Measurements from ENCODE around the gene RB1. TPM values are rescaled to one million over a fixed set of nuclear protein-coding genes. Genes with fewer than 3 reads are reported as not detected.

The RB1 gene
- total and polyA plus RNA-seq, 2 donors (not counting 3 experiments of a cell fraction or from before 2014, with no cell fraction given) = 8.0 to 41.2 TPM

DNA sequence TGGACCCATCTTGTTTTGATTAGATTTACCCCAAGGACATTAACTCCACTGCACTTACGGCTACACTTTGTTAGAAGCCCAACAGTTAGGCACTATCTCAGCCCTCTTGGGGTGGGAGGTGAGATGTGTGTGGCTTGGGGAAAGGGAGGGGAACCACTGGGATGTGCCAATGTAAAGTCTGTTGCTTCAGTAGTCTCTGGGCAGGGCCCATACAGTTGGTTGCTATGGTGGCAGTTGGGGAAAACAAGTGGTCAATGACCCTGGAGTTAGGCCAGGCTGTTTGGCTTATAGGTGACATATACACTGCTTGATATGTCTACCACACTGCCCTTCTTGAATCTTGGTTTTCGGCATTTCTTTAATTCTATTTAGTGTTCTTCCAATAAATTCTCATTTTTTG is 8.9 kb upstream of the RB1 start:
- Histone ChIP-seq H2AFZ (ENCODE audit: low read depth, low read length) (no peak overlapping the region), H3K4me3 (replicated peaks in 1 of 3; ENCODE audit: insufficient read depth in 1 of 3, low read depth in 1 of 3, low read length in 3 of 3) (no peak overlapping the region), H3K79me2 (ENCODE audit: control insufficient read depth, insufficient read depth, low read length) (no peaks in the 10 kb centered on the region), H3K27me3 (ENCODE audit: control insufficient read depth in 2 of 2, insufficient read depth in 2 of 2, low read length in 2 of 2) (peaks cover 10 to 19% of the 10 kb centered on the region in 2 experiments), H3K36me3 (ENCODE audit: control insufficient read depth in 2 of 2, extremely low read depth in 1 of 2, insufficient read depth in 2 of 2, low read length in 2 of 2) (no peaks in the 10 kb centered on the region), H3K4me1 (ENCODE audit: control insufficient read depth, extremely low read depth, insufficient read depth, low read length) (no peaks in the 10 kb centered on the region), H3K27ac (ENCODE audit: insufficient read depth, low read depth, low read length) (no peak overlapping the region), H3K9me1 (replicated peaks; ENCODE audit: control insufficient read depth, extremely low read depth, insufficient read depth, low read length) (no peaks in the 10 kb centered on the region), H4K20me1 (replicated peaks; ENCODE audit: control insufficient read depth, extremely low read depth, insufficient read depth, low read length) (no peaks in the 10 kb centered on the region), H3K9ac (replicated peaks; ENCODE audit: extremely low read depth, insufficient read depth, low read length) (no peak overlapping the region), H3K4me2 (ENCODE audit: insufficient read depth, low read length) (no peak overlapping the region), H3K9me3 (replicated peaks; ENCODE audit: control insufficient read depth, insufficient read depth, low read length) (no peaks in the 10 kb centered on the region)
- ChIA-PET CTCF (no interaction called here), POLR2A (no interaction called here)
- no peak for TF ChIP-seq GATA2 (IDR thresholded peaks at IDR 0.05; ENCODE audit: insufficient read depth, insufficient read length, low read depth, low read length)
- no peak for TF ChIP-seq EZH2 (IDR thresholded peaks at IDR 0.05; ENCODE audit: borderline replicate concordance, low read depth, low read length, severe bottlenecking)
- TF ChIP-seq CTCF (IDR thresholded peaks at IDR 0.05; ENCODE audit: extremely low read depth in 1 of 2, insufficient read depth in 1 of 2, low read depth in 1 of 2, low read length in 2 of 2) = no peak
- TF ChIP-seq, protein P1, sequence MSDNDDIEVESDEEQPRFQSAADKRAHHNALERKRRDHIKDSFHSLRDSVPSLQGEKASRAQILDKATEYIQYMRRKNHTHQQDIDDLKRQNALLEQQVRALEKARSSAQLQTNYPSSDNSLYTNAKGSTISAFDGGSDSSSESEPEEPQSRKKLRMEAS (IDR thresholded peaks at IDR 0.05; ENCODE audit: insufficient read depth, insufficient read length) = no peak
- TF ChIP-seq FOS (IDR thresholded peaks at IDR 0.05; ENCODE audit: borderline replicate concordance, insufficient read depth, low read length) = no peak
- TF ChIP-seq POLR2A (IDR thresholded peaks at IDR 0.05; ENCODE audit: low read depth, low read length) = no peak
- no peak for TF ChIP-seq JUN (IDR thresholded peaks at IDR 0.05; ENCODE audit: borderline replicate concordance, insufficient read depth, insufficient read length, low read depth)
- TF ChIP-seq POLR2AphosphoS5 (IDR thresholded peaks at IDR 0.05; ENCODE audit: insufficient read depth, low read depth, low read length) = no peak
- TF ChIP-seq MYC (IDR thresholded peaks at IDR 0.05; ENCODE audit: low read depth, low read length) = no peak
- DNase-seq (ENCODE audit: low read depth, low spot score) = no peak
- no TSS peak for BruUV-seq (replicated peaks)
- FAIRE-seq = no peak
- dilution Hi-C loops (cut with MboI; ENCODE audit: extremely low pct_ligation_motif_present, low sequenced_read_pairs) = no loop called here
- intact Hi-C loops (cut with micrococcal nuclease) = no loop called here

All from endothelial cell of umbilical vein (primary cell).